Measurements from ENCODE around the gene ATG9B. TPM values are rescaled to one million over a fixed set of nuclear protein-coding genes. Genes with fewer than 3 reads are reported as not detected.
A peak's percentile ranks its signal among the peaks of the same experiment; 100 is the strongest.

Gene ATG9B
- total RNA-seq, 4 donors from 2014 or later: 0.15 to 0.31 TPM; not detected in 2

DNA sequence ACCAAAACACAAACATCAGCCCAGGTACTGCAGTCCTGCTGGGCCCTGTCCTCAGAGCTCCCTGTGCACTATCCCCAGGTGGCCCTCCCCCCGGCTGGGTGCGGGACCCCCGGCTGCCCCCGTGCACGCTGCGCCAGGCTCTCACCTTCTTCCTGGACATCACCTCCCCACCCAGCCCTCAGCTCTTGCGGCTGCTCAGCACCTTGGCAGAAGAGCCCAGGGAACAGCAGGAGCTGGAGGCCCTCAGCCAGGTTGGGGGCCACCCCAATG is 14.3 kb downstream of the ATG9B start:
- no peak overlapping the region for H3K27ac ChIP-seq
- H3K36me3 ChIP-seq: no peaks in the 10 kb centered on the region
- ATAC-seq: no peak
- TF ChIP-seq POLR2A (IDR thresholded peaks at IDR 0.05): no peak
- no peak for TF ChIP-seq POLR2AphosphoS5 (IDR thresholded peaks at IDR 0.05)
- TF ChIP-seq EP300 (IDR thresholded peaks at IDR 0.05): no peak
- TF ChIP-seq, protein P1, sequence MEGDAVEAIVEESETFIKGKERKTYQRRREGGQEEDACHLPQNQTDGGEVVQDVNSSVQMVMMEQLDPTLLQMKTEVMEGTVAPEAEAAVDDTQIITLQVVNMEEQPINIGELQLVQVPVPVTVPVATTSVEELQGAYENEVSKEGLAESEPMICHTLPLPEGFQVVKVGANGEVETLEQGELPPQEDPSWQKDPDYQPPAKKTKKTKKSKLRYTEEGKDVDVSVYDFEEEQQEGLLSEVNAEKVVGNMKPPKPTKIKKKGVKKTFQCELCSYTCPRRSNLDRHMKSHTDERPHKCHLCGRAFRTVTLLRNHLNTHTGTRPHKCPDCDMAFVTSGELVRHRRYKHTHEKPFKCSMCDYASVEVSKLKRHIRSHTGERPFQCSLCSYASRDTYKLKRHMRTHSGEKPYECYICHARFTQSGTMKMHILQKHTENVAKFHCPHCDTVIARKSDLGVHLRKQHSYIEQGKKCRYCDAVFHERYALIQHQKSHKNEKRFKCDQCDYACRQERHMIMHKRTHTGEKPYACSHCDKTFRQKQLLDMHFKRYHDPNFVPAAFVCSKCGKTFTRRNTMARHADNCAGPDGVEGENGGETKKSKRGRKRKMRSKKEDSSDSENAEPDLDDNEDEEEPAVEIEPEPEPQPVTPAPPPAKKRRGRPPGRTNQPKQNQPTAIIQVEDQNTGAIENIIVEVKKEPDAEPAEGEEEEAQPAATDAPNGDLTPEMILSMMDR (IDR thresholded peaks at IDR 0.05): no peak
- no peak overlapping the region for H3K4me3 ChIP-seq
- H3K27me3 ChIP-seq: peaks cover 71% of the 10 kb centered on the region
- no CpG with 5 or more reads among the region's 7 CpGs for WGBS, 2 donors (ENCODE audit: low coverage in 1 of 2)
- H3K9me3 ChIP-seq: no peaks in the 10 kb centered on the region
- peaks cover 0 to 57% (median 14%) of the 10 kb centered on the region in 3 donors for H3K4me1 ChIP-seq

DNA sequence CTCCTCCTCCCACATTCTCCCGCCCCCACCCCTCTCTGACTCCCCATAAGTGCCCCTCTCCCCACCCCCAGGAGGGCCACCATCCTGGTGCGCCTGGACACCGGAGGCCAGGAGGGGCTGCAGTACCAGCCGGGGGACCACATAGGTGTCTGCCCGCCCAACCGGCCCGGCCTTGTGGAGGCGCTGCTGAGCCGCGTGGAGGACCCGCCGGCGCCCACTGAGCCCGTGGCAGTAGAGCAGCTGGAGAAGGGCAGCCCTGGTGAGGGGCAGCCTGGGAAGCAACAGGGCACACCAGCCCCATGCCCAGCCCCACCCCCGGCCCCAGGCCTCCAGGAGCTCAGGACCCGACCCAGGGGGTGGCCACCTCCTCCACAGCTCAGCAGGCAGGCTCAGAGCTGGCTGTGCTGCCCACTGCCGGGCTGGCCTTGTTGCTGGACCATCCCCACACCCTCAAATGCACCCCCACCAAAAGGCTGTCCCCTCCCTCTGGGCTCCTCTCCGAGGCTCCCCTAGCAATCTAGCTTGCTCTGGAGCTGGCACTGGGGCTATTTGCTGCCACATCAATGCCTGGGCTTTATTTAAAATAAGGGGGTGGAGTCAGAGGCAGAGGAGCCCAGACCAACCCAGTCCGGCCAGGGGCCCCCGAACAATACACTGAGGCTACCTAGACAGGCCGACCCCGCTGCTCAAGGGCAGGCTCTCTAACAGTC is 14.8 kb downstream of the ATG9B start:
- Histone ChIP-seq H3K9me3 (no peaks in the 10 kb centered on the region), H3K4me1 (peaks cover 0 to 57% (median 14%) of the 10 kb centered on the region in 3 donors), H3K27ac (no peak overlapping the region), H3K36me3 (no peaks in the 10 kb centered on the region), H3K4me3 (no peak overlapping the region), H3K27me3 (peaks cover 66% of the 10 kb centered on the region)
- ATAC-seq: no peak
- WGBS, 2 donors (ENCODE audit: low coverage in 1 of 2): no CpG with 5 or more reads among the region's 22 CpGs
- TF ChIP-seq POLR2AphosphoS5 (IDR thresholded peaks at IDR 0.05): no peak
- no peak for TF ChIP-seq POLR2A (IDR thresholded peaks at IDR 0.05)
- TF ChIP-seq, protein P1 (IDR thresholded peaks at IDR 0.05): no peak
- TF ChIP-seq EP300 (IDR thresholded peaks at IDR 0.05): no peak

DNA sequence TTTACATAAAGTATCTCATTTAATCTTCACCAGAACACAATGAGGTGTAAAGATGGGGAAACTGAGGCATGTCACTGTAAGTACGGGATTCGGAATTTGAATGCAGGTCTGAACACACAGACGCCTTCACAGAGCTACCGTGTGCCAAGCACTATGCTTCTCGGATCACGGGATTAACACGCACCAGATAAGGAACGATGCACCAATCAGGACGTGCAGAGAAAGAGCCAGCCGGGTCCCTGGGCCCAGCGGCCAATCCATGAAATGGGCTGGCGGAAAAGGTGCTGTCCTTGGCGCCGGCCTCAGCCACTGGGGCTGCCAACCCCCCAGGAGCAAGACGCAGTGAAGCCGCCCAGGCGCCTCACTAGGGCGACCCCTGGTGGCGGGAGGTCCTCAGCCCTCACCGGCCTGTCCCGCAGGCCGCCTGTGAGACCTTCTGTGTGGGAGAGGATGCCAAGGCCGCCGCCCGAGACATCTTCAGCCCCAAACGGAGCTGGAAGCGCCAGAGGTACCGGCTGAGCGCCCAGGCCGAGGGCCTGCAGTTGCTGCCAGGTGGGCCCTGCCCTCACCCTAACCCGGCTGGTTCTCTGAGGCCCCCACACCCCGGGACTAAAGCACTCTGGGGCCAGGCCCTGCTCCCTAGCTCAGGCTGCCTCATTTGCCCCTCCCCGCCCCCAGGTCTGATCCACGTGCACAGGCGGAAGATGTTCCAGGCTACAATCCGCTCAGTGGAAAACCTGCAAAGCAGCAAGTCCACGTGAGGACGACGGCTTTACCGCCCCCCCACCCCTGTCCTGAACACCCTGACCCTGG is 15.6 kb downstream of the ATG9B start:
- peak overlapping the region in 1 of 4 donors; percentile 18 for H3K27ac ChIP-seq
- H3K4me3 ChIP-seq: peak overlapping the region in 1 of 2 donors; percentile 14
- TF ChIP-seq, protein P1 (IDR thresholded peaks at IDR 0.05): peak in 3 of 4 experiments; percentile 55 to 81 (median 55)
- TF ChIP-seq POLR2AphosphoS5 (IDR thresholded peaks at IDR 0.05) (no peak), EP300 (IDR thresholded peaks at IDR 0.05) (no peak)
- ATAC-seq: peak; percentile 49
- no peaks in the 10 kb centered on the region for H3K36me3 ChIP-seq
- H3K9me3 ChIP-seq: no peaks in the 10 kb centered on the region
- H3K4me1 ChIP-seq: peaks cover 0 to 49% (median 10%) of the 10 kb centered on the region in 3 donors
- WGBS, 2 donors (ENCODE audit: low coverage in 1 of 2): 57 to 61% methylated on average over 6 to 14 of the region's 40 CpGs
- H3K27me3 ChIP-seq: peaks cover 58% of the 10 kb centered on the region

DNA sequence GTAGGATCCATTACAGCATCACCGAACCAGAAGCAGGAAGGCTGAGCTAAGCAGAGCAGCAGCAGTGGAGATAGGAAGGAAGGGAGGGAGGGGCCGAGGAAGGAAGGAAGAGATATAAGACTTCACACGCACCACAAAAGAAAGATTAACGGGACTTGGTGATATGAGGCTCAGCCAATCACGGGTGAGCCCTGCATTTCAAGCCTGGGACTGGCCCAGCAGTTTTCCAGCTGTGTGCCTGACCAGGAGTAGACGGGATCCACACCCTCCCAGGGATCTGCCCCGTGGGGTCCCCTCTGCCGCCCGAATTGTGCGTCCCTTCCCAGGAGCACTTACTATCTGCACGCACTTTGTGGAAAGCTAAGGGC is 16.2 kb downstream of the ATG9B start:
- no peaks in the 10 kb centered on the region for H3K36me3 ChIP-seq
- TF ChIP-seq EP300 (IDR thresholded peaks at IDR 0.05) (no peak), POLR2A (IDR thresholded peaks at IDR 0.05) (no peak), POLR2AphosphoS5 (IDR thresholded peaks at IDR 0.05) (no peak)
- TF ChIP-seq, protein P1 (IDR thresholded peaks at IDR 0.05): no peak
- WGBS, 2 donors (ENCODE audit: low coverage in 1 of 2): 40 to 52% methylated on average over 5 to 9 of the region's 11 CpGs
- peaks cover 52% of the 10 kb centered on the region for H3K27me3 ChIP-seq
- H3K4me1 ChIP-seq: peaks cover 0 to 43% (median 4%) of the 10 kb centered on the region in 3 donors
- peak overlapping the region in 1 of 4 donors; percentile 18 for H3K27ac ChIP-seq
- no peak for ATAC-seq
- H3K4me3 ChIP-seq: peak overlapping the region in 1 of 2 donors; percentile 14
- no peaks in the 10 kb centered on the region for H3K9me3 ChIP-seq

Data from gastroesophageal sphincter (tissue), 4 donors.